HCT116 (cell line): ENCODE measurements around the gene TARBP1.
"Not testable (repeated sequence)": the region's sequence is repeated elsewhere in the genome, so short reads cannot be mapped to it uniquely, and the experiment has no call there.

ENCODE experiments used
- ELF1 ChIP-seq: IDR thresholded peaks from 2 replicates; pipeline ENCODE4 v1.6.1; 2012; ENCODE audit warnings: low read depth, borderline replicate concordance
- EZH2 ChIP-seq: fragments of 200-600 bp; sonication (generic); IDR thresholded peaks from 2 replicates; pipeline ENCODE4 v1.6.1; 2017; ENCODE audit warnings: antibody characterized with exemption, mixed run types
- EZH2phosphoT487 ChIP-seq: fragments of 200-600 bp; IDR thresholded peaks from 2 replicates; pipeline ENCODE4 v1.6.1; 2018; ENCODE audit warnings: antibody characterized with exemption, borderline replicate concordance
- JUND ChIP-seq: IDR thresholded peaks from 2 replicates; pipeline ENCODE4 v1.6.1; 2012
- MAX ChIP-seq: IDR thresholded peaks from 2 replicates; pipeline ENCODE4 v1.6.1; 2012
- POLR2A ChIP-seq: IDR thresholded peaks from 2 replicates; pipeline ENCODE4 v1.7.0; 2011; ENCODE audit warnings: borderline replicate concordance; ENCODE audit not compliant: insufficient read depth, insufficient read length; ENCODE audit errors: extremely low read depth
- POLR2AphosphoS5 ChIP-seq: IDR thresholded peaks from 2 replicates; pipeline ENCODE4 v1.6.1; 2011; ENCODE audit warnings: mild to moderate bottlenecking, low read depth, low read length, moderate library complexity
- YY1 ChIP-seq: IDR thresholded peaks from 2 replicates; pipeline ENCODE4 v1.6.1; 2011; ENCODE audit warnings: low read length, low read depth, moderate library complexity, mild to moderate bottlenecking; ENCODE audit not compliant: insufficient replicate concordance; ENCODE audit errors: extremely low read depth
- ZFX ChIP-seq: fragments of 450-650 bp; IDR thresholded peaks from 2 replicates; pipeline ENCODE4 v1.6.1; 2017
- TF ChIP-seq, protein P1 (sequence below), 3 experiments: fragments of 200-600 bp in 1 of 3; sonication (generic) in 1 of 3; IDR thresholded peaks in 2 of 3; conservative IDR thresholded peaks in 1 of 3; 2 replicates each; pipeline ENCODE4 v1.5.1; 2012 to 2017; ENCODE audit warnings: low read depth in 2 of 3, low read length in 2 of 3, antibody characterized with exemption in 1 of 3, borderline replicate concordance in 1 of 3, control low read depth in 1 of 3, mild to moderate bottlenecking in 1 of 3, mixed read lengths in 1 of 3, mixed run types in 1 of 3, moderate library complexity in 1 of 3; ENCODE audit not compliant: insufficient read depth in 1 of 3

DNA sequence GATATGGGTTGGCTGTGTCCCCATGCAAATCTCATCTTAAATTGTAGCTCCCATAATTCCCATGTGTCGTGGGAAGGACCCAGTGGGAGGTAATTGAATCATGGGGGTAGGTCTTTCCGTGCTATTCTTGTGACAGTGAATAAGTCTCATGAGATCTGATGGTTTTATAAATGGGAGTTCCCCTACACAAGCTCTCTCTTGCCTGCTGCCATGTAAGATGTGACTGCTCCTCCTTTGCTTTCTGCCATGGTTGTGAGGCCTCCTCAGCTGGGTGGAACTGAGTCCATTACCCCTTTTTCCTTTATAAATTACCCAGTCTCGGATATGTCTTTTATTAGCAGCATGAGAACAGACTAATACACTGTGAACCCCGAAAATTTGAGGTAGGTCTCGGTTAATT, 25.3 kb upstream of the TARBP1 start:
- TF ChIP-seq JUND, POLR2AphosphoS5, POLR2A, MAX, YY1, EZH2, ZFX, ELF1, EZH2phosphoT487: not testable (repeated sequence)
- TF ChIP-seq, protein P1, sequence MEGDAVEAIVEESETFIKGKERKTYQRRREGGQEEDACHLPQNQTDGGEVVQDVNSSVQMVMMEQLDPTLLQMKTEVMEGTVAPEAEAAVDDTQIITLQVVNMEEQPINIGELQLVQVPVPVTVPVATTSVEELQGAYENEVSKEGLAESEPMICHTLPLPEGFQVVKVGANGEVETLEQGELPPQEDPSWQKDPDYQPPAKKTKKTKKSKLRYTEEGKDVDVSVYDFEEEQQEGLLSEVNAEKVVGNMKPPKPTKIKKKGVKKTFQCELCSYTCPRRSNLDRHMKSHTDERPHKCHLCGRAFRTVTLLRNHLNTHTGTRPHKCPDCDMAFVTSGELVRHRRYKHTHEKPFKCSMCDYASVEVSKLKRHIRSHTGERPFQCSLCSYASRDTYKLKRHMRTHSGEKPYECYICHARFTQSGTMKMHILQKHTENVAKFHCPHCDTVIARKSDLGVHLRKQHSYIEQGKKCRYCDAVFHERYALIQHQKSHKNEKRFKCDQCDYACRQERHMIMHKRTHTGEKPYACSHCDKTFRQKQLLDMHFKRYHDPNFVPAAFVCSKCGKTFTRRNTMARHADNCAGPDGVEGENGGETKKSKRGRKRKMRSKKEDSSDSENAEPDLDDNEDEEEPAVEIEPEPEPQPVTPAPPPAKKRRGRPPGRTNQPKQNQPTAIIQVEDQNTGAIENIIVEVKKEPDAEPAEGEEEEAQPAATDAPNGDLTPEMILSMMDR (IDR thresholded peaks at IDR 0.05 in 2 of 3, conservative IDR thresholded peaks at IDR 0.05 in 1 of 3; ENCODE audit: borderline replicate concordance in 1 of 3, insufficient read depth in 1 of 3, low read depth in 2 of 3, low read length in 2 of 3) = not testable (repeated sequence)
